Stimulated activated CD4-positive, alpha-beta T cell treated with anti-CD3 and anti-CD28 coated beads, Interleukin-15, amount 100 ng/mL, for 48 hours (primary cell): Measurements from ENCODE around the gene UTP11.
"Not testable (repeated sequence)": the region's sequence is repeated elsewhere in the genome, so short reads cannot be mapped to it uniquely, and the experiment has no call there.

Experiments
- DNase-seq, 2 donors: peaks; one replicate each; pipeline ENCODE4 v3.0.0-alpha.2; 2020; ENCODE audit warnings: low read depth in 2 of 2

Gene UTP11

DNA sequence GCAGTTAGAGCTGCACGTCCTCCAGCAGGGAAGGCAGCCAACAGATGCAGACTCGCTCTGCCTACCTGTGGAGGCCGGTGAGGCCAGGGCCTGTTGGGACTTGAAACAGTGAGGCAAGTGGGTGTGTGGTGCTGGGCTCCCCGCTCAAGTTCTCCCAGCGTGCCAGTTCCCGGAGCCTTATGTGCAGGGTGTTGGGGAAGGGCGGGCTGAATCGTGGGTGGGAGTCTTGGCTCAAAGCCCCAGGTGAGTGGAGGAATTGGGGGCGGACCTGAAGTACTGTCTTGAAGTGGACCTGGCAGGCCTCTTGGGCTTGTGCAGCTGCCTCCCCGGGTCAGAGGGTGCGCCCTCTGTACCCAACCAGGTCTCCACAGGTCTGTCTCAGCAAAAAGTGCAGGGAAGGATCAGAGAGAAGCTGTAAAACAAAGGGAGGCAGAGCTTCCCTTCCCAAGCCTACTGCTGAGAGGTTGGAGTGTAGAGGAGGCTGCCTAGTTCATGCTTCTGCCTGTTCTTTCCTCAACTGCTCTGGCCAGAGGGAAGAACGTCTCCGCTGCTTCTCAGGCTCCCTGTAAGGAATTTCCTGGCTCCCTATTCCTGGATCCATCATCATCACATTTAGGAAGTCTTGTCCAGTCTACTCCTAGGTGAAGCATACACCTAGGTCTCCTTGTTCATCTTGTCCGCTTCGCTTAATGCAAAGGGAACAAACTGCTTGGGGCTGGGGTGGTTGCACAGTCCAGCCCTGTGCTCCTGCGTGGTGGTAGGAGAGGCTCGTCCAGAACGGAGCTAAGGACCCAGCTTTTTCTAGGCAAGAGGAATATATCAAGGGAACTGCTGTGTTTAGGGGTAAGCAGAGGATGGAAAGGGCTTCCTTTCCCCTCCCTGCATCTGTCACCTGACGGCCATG, 14.9 kb downstream of the UTP11 start:
- no peak for DNase-seq

DNA sequence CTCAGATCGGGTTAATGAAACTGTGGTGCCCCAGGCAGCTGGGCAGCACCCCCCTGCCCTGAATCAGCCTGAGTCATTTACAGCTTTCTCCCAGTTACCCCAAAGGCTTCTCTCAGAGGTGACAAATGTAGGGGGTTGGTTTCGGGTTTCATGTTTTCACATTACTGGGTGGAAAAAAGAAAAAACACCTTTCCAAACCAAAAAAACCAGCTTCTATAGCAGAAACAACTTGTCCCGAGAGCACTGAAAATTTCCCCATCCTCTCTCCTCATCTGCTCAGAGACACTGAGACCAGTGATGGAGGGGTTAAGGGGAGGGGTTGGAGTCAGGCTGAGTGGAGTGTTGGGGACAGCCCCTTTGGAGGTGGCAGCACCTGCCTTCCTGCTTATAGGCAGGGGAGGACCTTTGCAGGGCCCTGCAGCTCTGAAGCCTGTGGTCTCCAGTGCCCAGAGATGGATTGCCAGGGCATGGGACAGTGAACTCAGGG, 15.6 kb downstream of the UTP11 start:
- DNase-seq: peak; percentile 73 to 80

- DNase-seq: no peak
Measured at GRCh38 chr1:38028671-38029070, 16.1 kb downstream of the UTP11 start.

GRCh38 chr1:38029081-38029681, 16.6 kb downstream of the UTP11 start:
- DNase-seq: no peak

GRCh38 chr1:38029685-38030511, 17.4 kb downstream of the UTP11 start:
- DNase-seq: peak; percentile 71 to 77

DNA sequence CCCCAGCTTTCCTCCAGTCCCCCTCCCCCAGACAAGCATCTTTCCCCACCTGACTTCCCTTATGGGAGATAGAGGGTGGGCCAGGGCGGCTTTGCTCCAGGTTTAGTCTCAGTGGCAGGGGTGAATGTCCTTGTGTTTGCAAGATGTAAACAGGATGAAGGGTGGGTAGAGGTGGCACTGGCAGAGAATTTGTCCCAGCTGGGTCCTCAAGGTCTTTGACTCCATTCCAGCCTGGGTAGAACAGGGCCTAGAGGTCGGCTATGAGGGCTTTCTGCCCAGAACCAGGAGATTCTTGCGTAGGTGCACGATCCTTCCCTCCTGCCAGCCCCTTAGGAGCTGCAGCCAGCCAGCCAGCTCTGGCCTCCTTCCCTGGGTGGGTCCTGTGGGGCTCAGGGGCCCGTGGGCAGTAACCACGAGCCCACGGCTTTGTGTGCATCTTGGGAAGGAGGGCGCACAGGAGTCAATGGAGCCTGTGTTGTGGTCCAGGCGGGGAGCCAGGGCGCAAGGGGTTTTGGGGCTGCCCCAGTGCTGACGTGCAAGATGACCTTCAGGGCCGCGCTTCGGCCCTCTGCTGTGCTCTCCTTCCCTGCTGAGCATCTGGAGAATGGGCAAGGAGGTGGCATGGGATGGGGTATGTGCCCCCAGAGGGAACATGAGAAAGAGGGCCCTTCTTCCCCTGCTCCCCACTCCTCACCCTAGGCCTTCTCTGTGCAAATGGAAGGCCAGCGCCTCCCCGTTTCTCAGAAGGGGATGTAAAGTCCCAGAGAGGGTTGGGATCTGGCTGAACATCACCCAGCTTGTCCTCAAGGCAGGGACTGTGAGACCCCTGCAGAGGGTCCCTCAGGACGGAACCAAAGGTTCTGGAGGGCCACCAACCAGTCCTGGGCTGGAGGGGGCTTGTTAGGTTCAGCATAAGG, 18.3 kb downstream of the UTP11 start:
- no peak for DNase-seq

- no peak for DNase-seq
Measured at GRCh38 chr1:38031513-38031866, 19.0 kb downstream of the UTP11 start.

GRCh38 chr1:38032992-38033391, 20.5 kb downstream of the UTP11 start:
- DNase-seq: not testable (repeated sequence)

- no peak for DNase-seq
Measured at GRCh38 chr1:38034871-38035270, 22.3 kb downstream of the UTP11 start.

- no peak for DNase-seq
Measured at GRCh38 chr1:38037221-38037939, 24.8 kb downstream of the UTP11 start.

- DNase-seq: no peak
Measured at GRCh38 chr1:38038861-38039260, 26.3 kb downstream of the UTP11 start.

GRCh38 chr1:38039331-38040088, 27.0 kb downstream of the UTP11 start:
- no peak for DNase-seq

GRCh38 chr1:38041936-38042834, 29.7 kb downstream of the UTP11 start:
- DNase-seq: no peak

- no peak for DNase-seq
Measured at GRCh38 chr1:38043036-38043747, 30.7 kb downstream of the UTP11 start.

DNA sequence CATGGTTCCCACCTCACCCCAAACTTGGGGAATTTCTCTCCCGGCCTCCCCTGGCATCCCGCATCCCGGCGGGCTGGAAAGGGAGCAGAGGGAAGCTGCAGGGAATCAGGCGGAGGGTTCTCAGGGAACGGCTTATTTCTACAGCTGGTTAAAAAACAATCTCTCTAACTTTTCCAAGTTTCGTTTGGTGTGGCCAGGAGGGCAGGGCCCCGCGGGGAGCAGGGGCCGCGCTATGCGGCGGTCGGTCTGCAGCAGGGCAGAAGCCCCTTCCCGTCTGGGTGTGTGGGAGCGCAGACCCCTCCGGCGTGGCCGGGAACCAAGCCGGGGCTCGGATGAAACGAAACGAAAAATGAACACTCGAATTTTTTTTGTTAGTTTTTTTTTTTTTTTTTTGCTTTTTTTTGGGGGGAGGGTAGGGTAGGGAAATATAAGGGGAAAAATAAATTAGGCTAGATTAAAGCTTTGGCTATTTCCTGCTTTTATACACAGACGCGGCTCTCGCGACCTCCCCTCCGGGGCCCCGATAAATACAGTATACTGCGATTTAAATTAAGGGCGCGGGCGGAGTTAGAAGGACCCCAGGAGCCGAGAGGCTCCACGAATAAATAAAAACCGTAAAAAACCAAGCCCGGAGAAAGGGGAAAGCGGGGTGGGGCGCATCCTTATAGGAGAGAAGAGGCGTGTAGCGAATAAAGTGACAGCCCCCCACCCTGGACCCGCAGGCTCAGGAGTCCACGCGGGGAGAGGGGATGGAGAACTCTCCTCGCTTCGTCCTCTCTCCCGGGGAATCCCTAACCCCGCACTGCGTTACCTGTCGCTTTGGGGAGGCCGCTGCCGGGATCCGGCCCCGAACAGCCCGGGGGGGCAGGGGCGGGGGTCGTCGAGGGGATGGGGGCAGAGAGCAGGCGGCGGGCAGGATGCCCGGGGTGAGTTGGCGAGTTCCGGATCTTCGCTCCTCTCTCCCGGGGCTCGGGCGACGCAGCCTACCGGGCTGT, 32.0 kb downstream of the UTP11 start:
- DNase-seq: no peak

DNA sequence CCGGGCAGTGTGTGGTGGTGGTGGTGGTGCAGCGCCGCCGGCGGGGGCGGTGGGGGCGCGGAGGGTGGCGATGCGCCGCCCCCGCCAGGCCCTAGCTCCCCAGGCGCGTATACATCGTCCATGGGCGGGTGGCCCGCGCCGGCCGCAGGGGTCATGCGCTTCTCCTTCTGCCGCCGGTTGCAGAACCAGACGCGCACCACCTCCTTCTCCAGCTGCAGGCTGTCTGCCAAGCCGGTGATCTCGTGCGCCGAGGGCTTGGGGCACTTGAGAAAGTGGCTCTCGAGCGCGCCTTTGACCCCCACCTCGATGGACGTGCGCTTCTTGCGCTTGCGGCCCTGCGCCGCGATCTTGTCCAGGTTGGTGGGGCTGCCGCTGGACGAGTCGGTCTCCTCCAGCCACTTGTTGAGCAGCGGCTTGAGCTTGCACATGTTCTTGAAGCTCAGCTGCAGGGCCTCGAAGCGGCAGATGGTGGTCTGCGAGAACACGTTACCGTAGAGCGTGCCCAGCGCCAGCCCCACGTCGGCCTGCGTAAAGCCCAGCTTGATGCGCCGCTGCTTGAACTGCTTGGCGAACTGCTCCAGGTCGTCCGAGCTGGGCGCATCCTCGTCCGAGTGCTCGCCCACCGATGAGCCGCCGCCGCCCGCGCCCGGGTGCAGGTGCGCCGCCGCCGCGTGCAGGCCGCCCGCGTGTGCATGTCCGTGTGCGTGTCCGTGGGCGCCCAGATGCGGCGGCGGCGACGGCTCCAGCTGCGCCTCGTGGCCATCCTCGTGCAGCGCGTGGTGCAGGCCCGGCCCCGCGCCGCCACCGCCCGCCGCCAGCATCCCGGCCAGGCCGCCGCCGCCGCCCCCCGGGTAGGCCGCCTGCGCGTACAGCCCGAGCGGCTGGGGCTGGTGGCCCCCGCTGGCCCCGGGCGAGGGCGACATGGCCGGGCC, 33.1 kb downstream of the UTP11 start:
- DNase-seq: no peak
